ENCODE data around the gene TBC1D17. TPM values are rescaled to one million over a fixed set of nuclear protein-coding genes. Genes with fewer than 3 reads are reported as not detected.

The TBC1D17 gene
- total RNA-seq (2014; rRNA removed; shearing (Covaris generic)), result 6.9 and 9.5 TPM in 2 replicates
- polyA plus RNA-seq (2014; cell fraction: nucleus; rRNA removed), result 7.9 and 11.2 TPM in 2 replicates

DNA sequence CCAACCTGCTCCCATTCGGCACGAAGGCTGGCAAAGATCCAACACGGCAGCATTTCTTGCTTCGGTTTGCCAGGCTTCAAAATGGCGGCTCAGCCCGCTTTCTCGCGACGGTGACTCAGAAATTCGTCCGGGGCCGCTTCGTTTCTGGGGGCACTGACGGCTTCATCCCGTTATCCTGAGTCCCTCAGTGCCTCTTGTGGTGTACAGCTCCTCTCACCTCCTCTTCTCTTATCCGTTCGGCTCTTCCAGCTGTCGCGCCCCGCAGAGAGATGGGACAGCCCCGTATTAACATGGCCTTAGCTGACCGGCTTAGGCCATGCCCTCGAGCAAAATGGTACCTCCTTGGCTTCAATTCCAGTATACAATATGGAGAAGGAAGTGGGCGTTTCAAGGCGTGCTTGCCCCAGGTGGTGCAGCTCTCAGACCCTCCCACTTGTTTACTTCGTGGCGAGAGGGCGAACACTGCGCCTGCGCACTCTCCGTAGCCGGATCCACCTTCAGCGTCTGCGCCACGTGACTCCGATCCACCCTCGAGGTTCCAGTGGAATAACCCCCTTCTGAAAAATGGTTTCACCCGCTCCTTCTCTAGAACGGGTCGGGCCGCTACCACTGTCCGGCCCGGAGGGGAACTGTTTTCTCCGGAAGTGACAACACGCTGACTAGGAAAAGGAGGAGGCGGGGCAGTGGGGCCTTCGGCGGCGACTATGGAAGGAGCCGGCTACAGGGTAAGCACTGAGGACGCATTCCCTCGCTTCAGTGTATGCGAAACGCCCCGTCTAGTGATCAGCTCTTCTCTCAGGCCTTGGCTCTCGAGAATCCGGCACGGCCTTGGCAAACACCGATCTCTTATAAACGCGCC, at the start of gene TBC1D17, which contains the start of gene AKT1S1:
TBC1D17 (plus strand) TSS at position 683 of the 859 bp plus-strand sequence; CDS start at position 705, 22 bp downstream.
AKT1S1 (minus strand) TSS at position 336 of the 859 bp plus-strand sequence. CDS start 4,060 bp downstream, outside the sequence.
- peak; percentile 99 for DNase-seq (ENCODE audit: extremely low read depth, low read depth)

DNA sequence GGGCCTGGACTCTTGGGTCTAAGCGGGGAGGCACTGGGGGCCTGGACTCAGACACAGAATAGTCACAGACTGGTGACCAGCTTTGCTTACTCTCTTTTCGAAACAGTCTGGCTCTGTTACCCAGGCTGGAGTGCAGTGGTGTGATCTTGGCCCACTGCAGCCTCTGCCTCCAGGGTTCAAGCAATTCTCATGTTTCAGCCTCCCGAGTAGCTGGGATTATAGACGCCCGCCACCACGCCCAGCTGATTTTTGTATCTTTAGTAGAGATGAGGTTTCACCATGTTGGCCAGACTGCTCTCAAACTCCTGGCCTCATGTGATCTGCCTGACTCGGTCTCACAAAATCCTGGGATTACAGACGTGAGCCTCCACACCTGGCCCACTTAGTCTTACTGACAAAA, 48.3 kb upstream of the TBC1D17 start:
- DNase-seq (ENCODE audit: extremely low read depth, low read depth), result no peak

DNA sequence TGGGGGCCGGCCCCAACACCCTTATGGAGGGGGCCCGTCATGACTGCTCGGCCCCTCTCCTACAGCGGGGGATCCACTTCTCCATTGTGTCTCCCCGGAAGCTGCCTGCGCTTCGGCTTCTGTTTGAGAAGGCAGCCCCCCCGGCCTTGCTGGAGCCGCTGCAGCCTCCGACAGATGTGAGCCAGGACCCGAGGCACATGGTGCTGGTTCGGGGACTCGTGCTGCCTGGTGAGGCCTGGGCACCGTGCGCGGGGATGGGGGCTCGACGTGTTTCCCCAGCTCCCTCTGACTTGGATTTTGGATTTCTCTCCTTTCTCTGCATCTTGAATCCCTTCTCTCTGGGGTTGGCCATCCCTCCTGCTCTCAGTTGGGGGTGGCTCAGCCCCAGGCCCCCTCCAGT, 47.8 kb upstream of the TBC1D17 start:
- no peak for DNase-seq (ENCODE audit: extremely low read depth, low read depth)

DNA sequence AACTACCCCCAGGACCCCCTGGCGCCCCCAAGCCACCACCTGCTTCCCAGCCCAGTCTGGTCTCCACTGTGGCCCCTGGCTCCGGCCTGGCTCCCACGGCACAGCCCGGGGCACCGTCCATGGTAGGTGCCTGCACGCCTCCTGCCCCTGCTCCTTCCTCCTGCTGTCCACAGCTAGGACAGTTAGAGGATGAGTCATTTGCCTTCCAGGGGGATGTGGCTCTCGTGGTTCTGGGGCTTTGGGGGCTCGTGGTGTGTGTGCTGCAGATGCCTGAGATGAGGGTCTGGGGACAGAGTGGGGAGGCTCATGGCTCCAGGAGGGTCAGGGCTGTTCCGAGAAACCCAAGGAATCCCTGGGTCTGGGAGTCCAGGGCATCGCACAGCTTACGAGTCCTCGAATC, 46.7 kb upstream of the TBC1D17 start:
- DNase-seq (ENCODE audit: extremely low read depth, low read depth), result no peak

DNA sequence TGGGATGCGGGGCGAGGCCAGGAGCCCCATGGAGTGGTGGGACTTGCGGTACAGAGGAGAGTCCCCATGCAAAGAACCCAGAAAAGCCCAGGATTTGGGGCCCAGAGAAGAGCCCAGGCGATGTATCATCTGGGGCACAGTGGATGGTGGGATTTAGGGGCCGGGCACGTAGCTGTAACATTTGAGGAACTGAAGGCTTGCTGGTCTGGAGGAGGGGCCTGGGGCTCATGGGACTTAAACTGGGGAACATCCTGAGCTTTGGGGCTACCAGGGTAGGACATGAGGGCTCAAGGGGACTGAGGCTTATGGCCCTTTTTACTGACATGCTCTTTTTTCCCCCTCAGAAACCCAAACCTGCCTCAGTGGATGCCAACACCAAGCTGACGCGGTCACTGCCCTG, 45.9 kb upstream of the TBC1D17 start:
- no peak for DNase-seq (ENCODE audit: extremely low read depth, low read depth)

DNA sequence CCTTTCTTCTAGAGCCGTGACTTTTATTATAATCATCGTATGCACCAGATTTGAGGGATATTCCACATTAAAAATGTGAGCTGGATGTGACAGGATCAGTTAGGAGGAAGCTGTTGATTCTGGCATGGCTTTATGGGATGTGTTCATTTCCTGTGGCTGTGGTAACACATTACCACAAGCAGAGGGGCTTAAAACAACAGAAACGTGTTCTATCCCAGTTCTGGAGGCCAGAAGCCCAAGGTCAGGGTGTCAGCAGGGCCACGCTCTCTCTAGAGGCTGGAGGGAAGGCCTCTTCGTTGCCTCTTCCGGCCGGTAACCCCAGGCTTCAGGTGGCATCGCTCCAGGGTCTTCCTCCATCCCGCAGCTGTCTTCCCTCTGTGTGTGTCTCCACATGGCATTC, 44.9 kb upstream of the TBC1D17 start:
- DNase-seq (ENCODE audit: extremely low read depth, low read depth), result no peak

DNA sequence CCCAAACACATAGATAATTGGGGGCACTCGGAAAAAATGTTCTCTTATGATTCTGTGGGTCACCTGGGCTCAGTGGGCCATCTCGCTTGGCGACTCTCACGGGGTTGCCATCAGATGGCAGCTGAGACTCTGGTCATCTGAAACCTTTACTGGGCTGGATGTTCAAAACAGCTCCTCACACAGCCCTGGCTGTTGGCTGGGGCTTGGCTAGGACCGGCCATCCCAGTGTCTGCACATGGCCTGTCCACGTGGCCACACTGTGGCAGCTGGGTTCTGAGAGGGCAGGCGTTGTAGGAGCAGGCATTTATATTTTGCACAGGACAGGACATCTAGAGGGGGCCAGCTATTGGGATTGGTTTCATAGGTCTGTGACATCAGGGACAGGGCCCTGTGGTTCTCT, 43.9 kb upstream of the TBC1D17 start:
- no peak for DNase-seq (ENCODE audit: extremely low read depth, low read depth)

DNA sequence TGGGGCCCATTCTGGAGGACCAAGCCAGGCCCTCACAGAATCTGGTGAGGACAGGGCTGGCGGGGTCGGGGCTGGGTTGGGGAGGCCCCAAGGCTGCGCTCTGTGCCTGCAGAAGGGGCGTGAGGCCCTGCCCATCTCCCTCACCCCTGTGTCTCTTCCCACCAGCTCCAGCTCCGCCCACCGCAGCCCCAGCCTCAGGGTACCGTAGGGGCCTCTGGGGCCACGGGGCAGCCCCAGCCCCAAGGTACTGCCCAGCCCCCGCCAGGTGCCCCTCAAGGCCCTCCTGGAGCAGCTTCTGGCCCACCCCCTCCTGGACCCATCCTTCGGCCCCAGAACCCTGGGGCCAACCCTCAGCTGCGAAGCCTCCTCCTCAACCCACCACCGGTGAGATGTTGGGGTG, 41.9 kb upstream of the TBC1D17 start:
- no peak for DNase-seq (ENCODE audit: extremely low read depth, low read depth)

DNA sequence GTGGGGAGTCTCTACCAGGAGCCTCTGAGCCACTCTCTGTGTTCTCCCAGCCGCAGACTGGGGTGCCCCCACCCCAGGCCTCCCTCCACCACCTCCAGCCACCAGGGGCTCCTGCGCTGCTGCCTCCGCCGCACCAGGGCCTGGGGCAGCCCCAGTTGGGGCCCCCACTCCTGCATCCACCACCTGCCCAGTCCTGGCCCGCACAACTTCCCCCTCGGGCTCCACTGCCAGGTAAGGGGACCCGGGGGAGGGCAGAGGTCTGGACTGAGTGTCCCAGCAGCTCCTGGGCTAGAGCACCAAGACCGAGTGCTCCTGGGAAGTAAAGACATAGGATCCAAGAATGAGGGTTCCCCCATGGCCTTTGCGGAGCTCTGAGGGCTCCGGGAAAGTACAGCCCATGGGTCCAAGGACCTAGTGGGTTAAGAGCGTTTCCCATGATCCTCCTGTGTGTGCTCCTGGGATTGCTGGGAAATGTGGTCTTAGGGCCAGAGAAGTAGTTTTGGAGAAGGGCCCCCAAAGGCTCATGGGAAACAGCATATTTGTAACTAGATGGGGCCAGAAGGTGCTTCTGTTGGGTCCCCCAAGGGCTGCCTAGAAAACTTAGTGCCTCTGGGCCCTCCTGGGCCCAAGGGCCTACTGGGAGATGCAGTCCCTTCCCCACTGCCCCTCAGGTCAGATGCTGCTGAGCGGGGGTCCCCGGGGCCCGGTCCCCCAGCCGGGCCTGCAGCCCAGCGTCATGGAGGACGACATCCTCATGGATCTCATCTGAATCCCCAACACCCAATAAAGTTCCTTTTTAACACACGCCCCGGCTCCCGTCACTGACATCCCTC, 41.1 kb upstream of the TBC1D17 start:
- no peak for DNase-seq (ENCODE audit: extremely low read depth, low read depth)

DNA sequence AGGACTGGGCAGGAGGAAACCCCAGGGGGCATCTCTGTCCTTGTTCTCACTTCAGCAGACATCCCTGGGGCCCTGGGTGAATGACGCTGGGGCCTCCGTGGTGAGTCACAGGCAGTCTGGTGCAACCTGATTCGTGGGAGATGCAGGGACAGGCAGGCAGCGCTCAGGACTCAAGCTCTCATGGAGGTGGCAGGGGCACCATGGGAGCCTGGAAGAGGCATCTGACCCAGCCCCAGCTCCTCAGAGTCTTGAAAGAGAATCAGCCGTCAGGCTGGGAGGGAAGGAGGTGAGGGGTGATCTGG, 40.5 kb upstream of the TBC1D17 start:
- DNase-seq (ENCODE audit: extremely low read depth, low read depth), result no peak

DNA sequence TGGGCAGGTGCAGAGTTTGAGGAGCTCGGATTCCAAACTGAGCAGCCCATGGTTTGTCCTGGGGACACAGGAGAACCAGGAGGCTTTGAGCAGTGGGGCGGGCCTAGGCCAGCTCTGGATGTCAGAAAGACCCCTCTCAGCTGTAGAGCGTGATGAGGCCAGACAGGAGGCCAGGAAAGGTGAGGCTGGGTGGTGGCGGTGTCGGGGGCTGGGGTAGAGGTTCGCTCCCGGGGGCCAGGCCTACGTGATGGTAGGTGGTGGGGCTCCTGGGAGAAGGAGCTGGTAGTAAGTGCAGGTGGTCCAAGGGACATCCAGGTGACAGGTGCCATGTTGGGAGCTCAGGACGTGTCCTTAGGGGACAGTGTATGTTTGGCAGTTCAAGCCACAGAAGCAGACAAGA, 40.1 kb upstream of the TBC1D17 start:
- no peak for DNase-seq (ENCODE audit: extremely low read depth, low read depth)

DNA sequence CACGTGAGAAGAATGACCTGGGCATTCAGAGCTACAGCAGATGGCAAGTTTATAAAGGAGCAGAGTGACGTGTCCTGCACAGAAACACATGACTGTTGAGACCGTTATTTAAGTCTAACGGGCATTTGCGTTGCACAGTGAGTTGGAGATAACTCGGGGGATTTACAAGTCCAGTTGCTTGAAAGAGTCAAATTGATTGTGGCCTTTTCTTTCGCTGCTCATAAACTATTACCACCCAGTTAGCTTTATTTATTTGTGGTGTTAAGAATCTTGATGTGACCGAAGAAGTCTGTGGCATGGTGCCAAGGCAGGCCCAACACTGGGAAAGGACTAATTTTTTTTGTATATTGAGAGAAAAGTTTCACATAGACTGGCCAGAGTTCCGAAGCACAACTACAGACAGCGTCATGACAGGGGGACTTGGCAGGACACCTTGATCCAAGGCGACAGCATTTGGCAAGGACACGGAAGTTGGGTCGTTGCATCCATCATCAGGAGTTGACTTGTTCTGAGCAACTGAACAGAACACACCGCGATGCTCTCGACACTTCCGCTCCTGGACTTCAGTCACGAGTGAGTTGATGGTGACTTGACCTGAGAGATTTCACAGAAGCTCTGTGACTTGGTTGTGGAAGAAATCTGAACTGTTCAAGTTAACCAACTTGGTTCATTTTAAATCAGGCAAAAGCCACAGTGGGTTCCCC, 38.5 kb upstream of the TBC1D17 start:
- DNase-seq (ENCODE audit: extremely low read depth, low read depth), result no peak

DNA sequence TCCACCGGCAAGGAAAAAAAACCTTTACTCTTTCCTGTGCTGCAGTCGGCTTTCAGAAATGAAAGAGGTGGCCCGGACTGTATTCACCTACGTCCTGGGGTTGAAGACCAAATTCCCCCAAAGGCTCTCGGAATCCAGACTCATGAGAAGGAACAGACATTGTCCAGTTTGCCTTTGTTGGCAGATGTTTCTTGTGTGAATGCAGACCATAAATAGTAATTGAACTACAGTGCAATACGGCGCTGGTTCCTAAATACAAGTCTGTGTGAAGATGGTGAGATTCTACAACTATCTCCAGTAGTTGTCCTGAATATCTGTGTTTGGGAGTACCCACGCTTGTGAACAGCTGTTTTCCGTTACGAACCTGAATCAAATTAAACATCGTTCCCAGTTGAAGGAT, 37.8 kb upstream of the TBC1D17 start:
- DNase-seq (ENCODE audit: extremely low read depth, low read depth), result no peak

DNA sequence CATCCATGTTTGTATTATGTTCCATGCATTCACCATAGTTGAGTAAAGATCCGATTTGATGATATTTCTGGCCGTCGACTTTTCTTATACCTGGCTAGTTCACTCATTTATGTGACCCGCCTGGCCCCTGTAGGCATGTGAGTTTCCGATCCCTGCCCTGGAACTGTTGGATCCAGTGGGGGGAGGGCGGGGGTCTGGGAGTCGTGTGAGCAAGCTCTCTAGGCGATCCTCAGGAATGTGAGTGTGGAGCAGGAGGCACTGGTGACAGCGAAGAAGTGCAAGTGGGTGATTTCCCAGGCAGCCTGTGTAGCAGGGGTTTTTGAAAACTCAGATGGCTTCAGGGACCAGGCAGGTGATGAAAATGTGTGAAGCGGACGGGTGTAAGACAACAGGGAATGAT, 37.2 kb upstream of the TBC1D17 start:
- DNase-seq (ENCODE audit: extremely low read depth, low read depth), result no peak

DNA sequence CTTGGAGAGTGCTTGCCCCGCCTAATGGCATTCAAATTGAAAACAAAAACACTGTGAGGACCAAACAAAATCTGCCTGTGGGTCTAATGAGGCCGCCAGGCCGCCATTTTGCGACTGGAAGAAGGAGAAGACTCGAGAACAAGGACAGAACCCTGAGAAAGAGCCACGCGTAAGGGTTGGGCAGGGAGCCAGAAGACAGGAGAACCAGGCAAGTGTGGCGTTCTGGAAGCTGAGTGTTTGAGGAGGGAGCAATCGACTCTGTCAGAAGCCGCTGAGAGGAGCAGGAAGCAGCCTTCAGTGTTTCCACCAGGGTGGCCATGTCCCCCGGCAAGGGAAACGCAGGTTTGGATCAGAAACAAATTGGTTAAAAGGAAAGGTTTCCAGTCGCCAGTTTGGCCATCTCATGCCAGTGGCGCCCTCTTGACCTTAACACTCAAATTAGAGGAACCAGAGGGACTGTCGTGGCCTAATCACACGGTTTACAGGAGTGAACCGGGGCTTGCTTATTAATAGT, 36.7 kb upstream of the TBC1D17 start:
- DNase-seq (ENCODE audit: extremely low read depth, low read depth), result no peak

DNA sequence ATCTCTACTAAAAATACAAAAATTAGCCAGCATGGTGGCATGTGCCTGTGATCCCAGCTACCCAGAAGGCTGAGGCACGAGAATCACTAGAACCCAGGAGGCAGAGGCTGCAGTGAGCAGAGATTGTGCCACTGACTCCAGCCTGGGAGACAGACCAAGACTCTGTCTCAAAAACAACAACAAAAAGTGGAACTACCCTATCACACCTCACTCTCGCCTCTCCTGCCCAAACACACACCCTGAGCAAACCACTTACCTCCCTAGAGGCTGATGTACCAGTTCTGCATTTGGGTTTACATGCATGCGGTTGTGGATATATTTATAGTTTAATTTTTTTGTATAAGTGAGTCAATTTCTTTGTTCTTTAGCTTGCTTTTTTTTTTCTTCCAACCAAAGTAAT, 34.2 kb upstream of the TBC1D17 start:
- DNase-seq (ENCODE audit: extremely low read depth, low read depth), result no peak

DNA sequence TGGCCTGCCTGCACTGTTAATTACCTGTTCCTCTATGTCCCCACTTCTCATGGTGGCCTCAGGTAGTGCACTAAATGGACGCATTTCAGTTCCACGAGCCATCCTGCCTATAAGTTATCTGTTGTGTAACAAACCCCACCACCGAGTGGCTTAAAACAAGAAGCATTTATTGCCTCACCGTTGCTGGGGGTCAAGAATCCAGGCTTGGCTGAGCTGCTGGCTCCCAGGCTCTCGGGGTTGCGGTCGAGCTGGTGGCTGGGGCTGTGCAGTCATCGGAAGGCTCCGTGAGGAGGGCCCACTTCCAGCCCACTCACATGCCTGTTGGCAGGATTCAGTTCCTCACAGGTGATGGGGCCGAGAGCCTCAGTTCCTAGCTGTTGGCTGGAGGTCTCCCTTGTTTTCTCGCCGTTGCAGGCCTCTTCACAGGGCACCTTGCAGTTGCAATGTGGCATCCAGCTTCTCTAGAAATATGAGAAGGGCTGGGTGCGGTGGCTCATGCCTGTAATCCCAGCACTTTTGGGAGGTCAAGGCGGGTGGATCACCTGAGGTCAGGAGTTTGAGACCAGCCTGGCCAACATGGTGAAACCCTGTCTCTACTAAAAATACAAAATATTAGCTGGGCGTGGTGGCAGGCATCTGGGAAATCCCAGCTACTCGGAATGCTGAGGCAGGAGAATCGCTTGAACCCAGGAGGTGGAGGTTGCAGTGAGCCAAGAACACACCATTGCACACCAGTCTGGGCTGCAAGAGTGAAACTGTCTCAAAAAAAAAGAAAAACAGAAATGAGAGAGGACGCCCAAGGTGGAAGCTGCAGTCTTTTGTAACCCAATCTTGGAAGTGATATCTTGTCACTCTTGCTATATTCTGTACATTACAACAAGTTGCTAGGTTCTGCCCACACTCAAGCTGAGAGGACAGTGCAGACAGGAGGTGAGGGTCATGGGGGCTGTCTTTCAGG, 33.1 kb upstream of the TBC1D17 start:
- DNase-seq (ENCODE audit: extremely low read depth, low read depth), result no peak

DNA sequence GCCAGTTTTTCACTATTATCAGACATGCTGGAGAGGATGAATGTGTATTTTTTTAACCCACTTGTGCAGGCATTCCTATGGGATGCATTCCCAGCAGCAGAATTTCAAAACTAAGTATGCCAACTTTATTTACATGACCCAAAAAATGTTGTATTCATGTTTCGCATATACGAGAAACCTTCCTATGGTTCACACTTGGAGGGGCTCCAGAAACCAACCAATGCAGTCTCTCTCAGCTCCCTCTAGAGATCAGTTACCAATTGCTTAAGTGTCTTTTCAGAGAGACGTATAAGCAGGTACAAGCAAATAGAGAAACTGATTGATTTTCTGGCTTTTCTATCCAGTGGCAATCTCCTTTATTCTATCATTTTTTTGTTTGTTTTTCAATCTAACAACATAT, 32.1 kb upstream of the TBC1D17 start:
- no peak for DNase-seq (ENCODE audit: extremely low read depth, low read depth)

DNA sequence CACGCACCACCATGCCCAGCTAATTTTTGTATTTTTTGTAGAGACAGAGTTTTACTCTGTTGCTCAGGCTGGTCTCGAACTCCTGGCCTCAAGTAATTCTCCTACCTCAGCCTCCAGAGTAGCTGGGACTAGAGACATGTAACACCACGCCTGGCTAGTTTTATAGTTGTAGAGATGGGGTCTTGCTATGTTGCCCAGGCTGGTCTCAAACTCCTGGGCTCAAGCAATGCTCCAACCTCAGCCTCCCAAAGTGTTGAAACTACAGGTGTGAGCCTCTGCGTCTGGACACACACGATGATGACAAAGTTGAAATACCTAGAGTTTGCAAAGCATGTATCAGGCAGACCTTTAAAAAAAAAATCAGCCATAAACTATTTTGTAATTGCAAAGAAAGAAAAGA, 31.1 kb upstream of the TBC1D17 start:
- DNase-seq (ENCODE audit: extremely low read depth, low read depth), result no peak

Measured in NCI-H460 (cell line).